ENCODE results near the gene RNF17.

DNA sequence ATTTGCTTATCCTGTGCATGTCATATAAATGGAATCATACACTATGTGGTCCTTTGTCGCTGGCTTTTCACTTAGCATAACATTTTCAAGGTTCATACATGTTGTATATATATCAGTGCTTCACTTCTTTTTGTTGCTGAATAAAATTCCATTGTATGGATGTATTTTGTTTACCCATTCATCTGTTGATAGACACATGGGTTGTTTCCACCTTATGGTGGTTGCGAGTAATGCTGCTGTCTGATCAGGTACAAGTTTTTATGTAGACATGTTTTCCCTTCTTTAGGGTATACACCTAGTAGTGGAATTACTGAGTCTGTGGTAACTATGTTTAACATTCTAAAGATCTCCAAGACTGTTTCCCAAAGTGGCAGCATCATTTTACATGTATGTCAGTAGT lies 102.5 kb downstream of the RNF17 start:
- TF ChIP-seq, protein P1, sequence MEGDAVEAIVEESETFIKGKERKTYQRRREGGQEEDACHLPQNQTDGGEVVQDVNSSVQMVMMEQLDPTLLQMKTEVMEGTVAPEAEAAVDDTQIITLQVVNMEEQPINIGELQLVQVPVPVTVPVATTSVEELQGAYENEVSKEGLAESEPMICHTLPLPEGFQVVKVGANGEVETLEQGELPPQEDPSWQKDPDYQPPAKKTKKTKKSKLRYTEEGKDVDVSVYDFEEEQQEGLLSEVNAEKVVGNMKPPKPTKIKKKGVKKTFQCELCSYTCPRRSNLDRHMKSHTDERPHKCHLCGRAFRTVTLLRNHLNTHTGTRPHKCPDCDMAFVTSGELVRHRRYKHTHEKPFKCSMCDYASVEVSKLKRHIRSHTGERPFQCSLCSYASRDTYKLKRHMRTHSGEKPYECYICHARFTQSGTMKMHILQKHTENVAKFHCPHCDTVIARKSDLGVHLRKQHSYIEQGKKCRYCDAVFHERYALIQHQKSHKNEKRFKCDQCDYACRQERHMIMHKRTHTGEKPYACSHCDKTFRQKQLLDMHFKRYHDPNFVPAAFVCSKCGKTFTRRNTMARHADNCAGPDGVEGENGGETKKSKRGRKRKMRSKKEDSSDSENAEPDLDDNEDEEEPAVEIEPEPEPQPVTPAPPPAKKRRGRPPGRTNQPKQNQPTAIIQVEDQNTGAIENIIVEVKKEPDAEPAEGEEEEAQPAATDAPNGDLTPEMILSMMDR (IDR thresholded peaks at IDR 0.05; ENCODE audit: low read length) = no peak
- no peak for TF ChIP-seq EZH2 (optimal IDR thresholded peaks at IDR 0.05; ENCODE audit: low read depth, low read length)
- no peak for TF ChIP-seq EZH2phosphoT487 (IDR thresholded peaks at IDR 0.05; ENCODE audit: low read length)

All from MM.1S (cell line).